ENCODE measurements around the gene BATF2.

GRCh38 chr11:64971421-64972233 lies 25.1 kb downstream of the BATF2 start, which contains the start of gene MAJIN:
- no peak for TF ChIP-seq CTCF (IDR thresholded peaks at IDR 0.05)
- peak in 1 of 2 donors; percentile 61 for TF ChIP-seq POLR2A (IDR thresholded peaks at IDR 0.05)
